Mucosa of rectum (tissue), 2 donors: ENCODE data around the gene ACACA.

Source experiments
- H3K27ac ChIP-seq, 2 donors: one replicate each; pipeline ENCODE4 v1.7.0; 2013; ENCODE audit warnings: inconsistent platforms in 2 of 2, low read depth in 2 of 2, low read length in 2 of 2
- H3K27me3 ChIP-seq, 2 donors: one replicate each; pipeline ENCODE4 v1.7.0; 2013; ENCODE audit warnings: low read length in 2 of 2; ENCODE audit not compliant: control insufficient read depth in 2 of 2, insufficient read depth in 2 of 2
- H3K36me3 ChIP-seq, 2 donors: one replicate each; pipeline ENCODE4 v1.7.0; 2013; ENCODE audit warnings: low read length in 2 of 2; ENCODE audit not compliant: control insufficient read depth in 2 of 2, insufficient read depth in 2 of 2
- H3K4me1 ChIP-seq, 2 donors: one replicate each; pipeline ENCODE4 v1.7.0; 2013; ENCODE audit warnings: low read length in 2 of 2, mild to moderate bottlenecking in 1 of 2; ENCODE audit not compliant: control insufficient read depth in 2 of 2, insufficient read depth in 2 of 2
- H3K4me3 ChIP-seq, 2 donors: one replicate each; pipeline ENCODE4 v1.7.0; 2013; ENCODE audit warnings: low read length in 2 of 2
- H3K9ac ChIP-seq, 2 donors: one replicate each; pipeline ENCODE4 v1.7.0; 2013; ENCODE audit warnings: low read length in 2 of 2, low read depth in 1 of 2, mild to moderate bottlenecking in 1 of 2
- H3K9me3 ChIP-seq, 2 donors: one replicate each; pipeline ENCODE4 v1.7.0; 2013; ENCODE audit warnings: low read length in 2 of 2; ENCODE audit not compliant: control insufficient read depth in 2 of 2
- donor health status: healthy.
- donor health status: Normal muscosa, but diverticular disease.

ACACA gene

GRCh38 chr17:37295888-37296287 lies 110.7 kb downstream of the ACACA start:
- no peaks in the 10 kb centered on the region for H3K36me3 ChIP-seq
- no peaks in the 10 kb centered on the region for H3K27me3 ChIP-seq
- H3K4me1 ChIP-seq = no peaks in the 10 kb centered on the region
- no peak overlapping the region for H3K9ac ChIP-seq
- no peak overlapping the region for H3K4me3 ChIP-seq
- H3K27ac ChIP-seq = no peak overlapping the region
- H3K9me3 ChIP-seq = no peaks in the 10 kb centered on the region

DNA sequence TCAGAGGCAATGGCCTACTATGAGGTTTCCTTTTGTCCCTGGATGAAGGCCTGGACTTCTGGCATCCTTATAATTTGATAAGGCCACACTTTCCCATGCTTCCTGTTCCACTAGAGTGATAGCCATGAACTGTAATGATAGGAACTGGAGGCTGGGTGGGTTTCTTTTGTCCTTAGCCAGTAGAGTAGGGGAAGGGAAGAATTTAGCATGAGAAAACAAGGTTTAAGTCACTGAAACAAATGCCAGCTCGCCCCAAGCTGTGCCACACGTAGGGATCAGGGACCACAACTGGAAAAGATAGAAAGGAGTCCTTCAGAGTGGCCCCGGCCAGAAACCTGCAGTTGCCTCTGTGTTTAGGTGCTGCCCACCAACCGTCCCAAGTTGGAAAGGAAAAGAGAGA lies 111.7 kb downstream of the ACACA start:
- Histone ChIP-seq H3K27me3 (no peaks in the 10 kb centered on the region), H3K9me3 (no peaks in the 10 kb centered on the region), H3K27ac (no peak overlapping the region), H3K4me3 (no peak overlapping the region), H3K9ac (no peak overlapping the region), H3K4me1 (no peaks in the 10 kb centered on the region), H3K36me3 (no peaks in the 10 kb centered on the region)

DNA sequence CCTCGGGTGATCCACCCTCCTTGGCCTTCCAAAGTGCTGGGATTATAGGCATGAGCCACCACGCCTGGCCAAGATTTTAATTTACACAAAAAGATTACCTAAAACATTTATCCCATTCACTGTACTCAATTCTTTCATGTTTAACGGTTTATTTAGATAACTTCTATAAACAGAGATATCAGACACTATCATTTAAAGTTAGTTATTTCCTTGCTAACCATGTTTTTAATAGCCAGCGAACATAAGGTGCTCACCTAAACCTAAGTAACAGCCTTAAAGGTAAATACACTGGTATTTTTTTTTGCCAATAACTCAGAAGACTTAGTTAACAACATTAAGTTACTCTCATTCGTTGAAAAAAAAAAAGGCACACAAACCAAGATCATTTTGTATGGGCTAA lies 112.9 kb downstream of the ACACA start:
- Histone ChIP-seq H3K4me1 (no peaks in the 10 kb centered on the region), H3K4me3 (no peak overlapping the region), H3K9ac (no peak overlapping the region), H3K27ac (no peak overlapping the region), H3K36me3 (no peaks in the 10 kb centered on the region), H3K27me3 (no peaks in the 10 kb centered on the region), H3K9me3 (no peaks in the 10 kb centered on the region)

DNA sequence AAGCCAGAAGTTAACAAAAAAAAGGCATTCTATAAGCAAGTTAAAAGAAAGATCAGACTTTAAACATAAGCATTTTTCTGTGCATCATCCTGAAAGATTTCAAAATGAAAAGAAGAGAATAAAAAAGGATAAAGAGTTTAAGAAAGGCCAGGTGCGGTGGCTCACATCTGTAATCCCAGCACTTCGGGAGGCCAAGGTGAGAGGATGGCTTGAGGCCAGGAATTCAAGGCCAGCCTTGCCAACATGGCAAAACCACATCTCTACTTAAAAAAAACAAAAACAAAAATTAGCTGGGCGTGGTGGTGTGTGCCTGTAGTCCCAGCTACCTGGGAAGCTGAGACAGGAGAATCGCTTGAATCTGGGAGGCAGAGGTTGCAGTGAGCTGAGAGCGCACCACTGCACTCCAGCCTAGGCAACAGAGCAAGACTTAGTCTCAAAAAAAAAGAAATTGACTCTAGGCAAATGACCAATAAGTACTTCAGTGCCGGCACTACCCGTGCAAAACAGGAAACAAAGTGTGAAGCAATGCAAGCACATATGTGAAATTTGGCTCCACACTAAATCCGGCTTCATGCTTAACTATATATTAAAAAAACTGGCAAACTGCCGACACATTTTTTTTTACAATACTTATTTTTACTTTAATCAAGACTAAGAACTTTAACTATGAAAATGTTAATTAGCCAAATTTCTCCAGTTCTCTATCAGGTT lies 114.1 kb downstream of the ACACA start:
- Histone ChIP-seq H3K27me3 (no peaks in the 10 kb centered on the region), H3K4me1 (no peaks in the 10 kb centered on the region), H3K36me3 (no peaks in the 10 kb centered on the region), H3K9me3 (no peaks in the 10 kb centered on the region), H3K9ac (no peak overlapping the region), H3K4me3 (no peak overlapping the region), H3K27ac (no peak overlapping the region)

GRCh38 chr17:37291351-37291750 lies 115.3 kb downstream of the ACACA start:
- H3K9me3 ChIP-seq = no peaks in the 10 kb centered on the region
- H3K27me3 ChIP-seq = no peaks in the 10 kb centered on the region

DNA sequence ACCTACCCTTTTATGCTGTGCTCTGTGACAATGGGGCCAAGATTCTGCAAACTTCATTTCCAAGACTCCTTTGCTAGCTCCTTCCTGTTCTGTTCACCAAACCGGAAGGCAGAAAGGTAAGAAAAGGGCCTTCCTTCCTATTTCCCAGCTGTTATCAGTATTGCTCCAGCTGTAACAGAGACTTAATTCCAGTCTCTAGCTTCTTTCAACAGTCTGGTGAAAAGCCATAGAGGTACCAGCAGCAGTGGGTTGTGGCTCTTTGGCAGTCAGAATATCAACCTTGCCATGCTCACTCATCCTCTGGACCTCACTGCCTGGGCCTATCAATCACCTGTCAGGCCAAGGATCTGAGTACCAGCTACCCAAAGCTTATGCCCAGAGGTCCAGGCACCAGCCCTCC lies 120.2 kb downstream of the ACACA start:
- no peaks in the 10 kb centered on the region for H3K9me3 ChIP-seq
- H3K27ac ChIP-seq = no peak overlapping the region
- peaks cover 4 to 6% of the 10 kb centered on the region in 2 donors for H3K36me3 ChIP-seq
- no peak overlapping the region for H3K4me3 ChIP-seq
- H3K27me3 ChIP-seq = no peaks in the 10 kb centered on the region
- no peak overlapping the region for H3K9ac ChIP-seq
- H3K4me1 ChIP-seq = no peaks in the 10 kb centered on the region

More at GRCh38 chr17:37291351-37291750, 115.3 kb downstream of the ACACA start:
- no peaks in the 10 kb centered on the region for H3K4me1 ChIP-seq
- H3K9ac ChIP-seq = no peak overlapping the region
- H3K36me3 ChIP-seq = no peaks in the 10 kb centered on the region
- H3K27ac ChIP-seq = no peak overlapping the region
- H3K4me3 ChIP-seq = no peak overlapping the region

DNA sequence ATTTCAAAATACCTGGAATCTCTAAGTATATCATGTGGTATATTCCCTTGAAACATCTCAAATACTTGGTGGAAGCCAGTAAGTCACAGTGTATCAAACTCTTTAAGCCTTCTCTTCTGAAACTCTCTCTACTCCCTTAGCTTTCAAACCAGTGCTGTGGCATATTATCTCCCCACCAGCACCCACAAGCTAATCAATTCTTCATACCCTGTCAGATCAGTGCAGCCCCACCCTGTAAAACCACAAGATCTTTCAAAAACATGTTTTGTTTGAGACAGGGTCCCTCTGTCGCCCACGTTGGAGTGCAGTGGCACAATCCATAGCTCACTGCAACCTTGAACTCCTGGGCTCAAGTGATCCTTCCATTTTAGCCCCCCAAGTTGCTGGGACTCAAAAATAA lies 122.4 kb downstream of the ACACA start:
- no peak overlapping the region for H3K9ac ChIP-seq
- no peak overlapping the region for H3K27ac ChIP-seq
- no peak overlapping the region for H3K4me3 ChIP-seq
- peaks cover 4 to 6% of the 10 kb centered on the region in 2 donors for H3K36me3 ChIP-seq
- no peaks in the 10 kb centered on the region for H3K4me1 ChIP-seq
- no peaks in the 10 kb centered on the region for H3K9me3 ChIP-seq
- H3K27me3 ChIP-seq = no peaks in the 10 kb centered on the region

DNA sequence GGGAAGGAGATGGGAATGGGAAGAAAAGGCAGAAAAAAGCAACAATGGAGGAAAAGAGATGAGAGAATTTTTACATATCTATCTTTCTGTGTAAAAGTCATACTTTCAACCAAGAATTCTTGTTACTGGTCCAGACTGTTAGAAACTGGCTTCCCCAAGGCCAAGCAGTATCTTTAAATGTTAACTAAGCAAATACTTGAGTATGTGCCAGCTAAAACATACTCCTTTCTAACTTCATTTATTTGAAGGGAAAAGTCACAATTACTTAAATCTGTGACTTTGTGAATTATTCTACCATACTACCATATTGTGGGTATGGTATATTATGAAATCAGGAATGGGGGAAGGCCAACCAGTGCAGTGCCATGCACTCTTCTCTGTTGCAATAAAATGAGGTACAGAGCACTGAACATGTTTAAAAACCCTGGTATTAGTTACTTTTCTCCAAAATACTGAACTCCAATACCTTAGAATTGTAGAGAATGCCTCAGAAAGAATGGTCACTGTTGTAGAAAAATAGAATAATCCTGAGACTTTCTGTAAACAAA lies 123.1 kb downstream of the ACACA start:
- Histone ChIP-seq H3K36me3 (peaks cover 4 to 6% of the 10 kb centered on the region in 2 donors), H3K4me3 (no peak overlapping the region), H3K27me3 (no peaks in the 10 kb centered on the region), H3K27ac (no peak overlapping the region), H3K4me1 (no peaks in the 10 kb centered on the region), H3K9ac (no peak overlapping the region), H3K9me3 (no peaks in the 10 kb centered on the region)

GRCh38 chr17:37280841-37281240 lies 125.8 kb downstream of the ACACA start:
- Histone ChIP-seq H3K9ac (no peak overlapping the region), H3K36me3 (peaks cover 6% of the 10 kb centered on the region in 2 donors)

DNA sequence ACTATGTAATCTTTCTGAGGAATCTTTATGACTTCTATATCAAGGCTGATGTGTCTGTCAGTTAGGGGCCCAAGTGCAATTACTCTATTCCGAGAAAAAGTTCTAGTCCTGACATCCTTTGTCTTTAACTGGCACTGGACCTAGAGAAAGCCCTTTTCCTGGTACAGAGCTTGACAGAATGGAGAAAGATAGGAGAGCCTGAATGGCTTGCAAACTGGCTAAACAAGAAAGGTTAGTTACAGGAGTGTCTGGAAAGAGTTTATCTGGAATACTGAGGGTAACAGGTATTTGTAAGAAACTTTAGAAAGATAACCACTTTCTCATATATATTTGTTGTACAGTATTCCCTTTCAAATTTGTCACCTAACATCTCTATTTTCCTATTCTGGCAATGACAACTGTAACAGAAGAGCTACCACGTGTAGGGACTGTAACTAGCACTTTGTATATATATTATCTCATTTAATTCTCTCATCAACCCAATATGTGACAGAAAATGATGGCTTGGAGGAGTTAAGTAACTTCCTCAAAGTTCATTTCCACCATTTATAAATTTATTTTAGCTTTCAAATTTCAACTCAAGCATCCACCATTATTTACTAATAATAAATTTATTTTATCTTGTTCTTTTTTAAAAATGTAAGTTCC lies 128.3 kb downstream of the ACACA start:
- no peak overlapping the region for H3K4me3 ChIP-seq
- peaks cover 0 to 2% of the 10 kb centered on the region in 2 donors for H3K4me1 ChIP-seq
- no peak overlapping the region for H3K27ac ChIP-seq
- H3K36me3 ChIP-seq = peaks cover 9% of the 10 kb centered on the region in 2 donors
- H3K27me3 ChIP-seq = no peaks in the 10 kb centered on the region
- H3K9ac ChIP-seq = no peak overlapping the region
- H3K9me3 ChIP-seq = no peaks in the 10 kb centered on the region

More at GRCh38 chr17:37280841-37281240, 125.8 kb downstream of the ACACA start:
- Histone ChIP-seq H3K4me3 (no peak overlapping the region), H3K9me3 (no peaks in the 10 kb centered on the region), H3K4me1 (no peaks in the 10 kb centered on the region), H3K27ac (no peak overlapping the region), H3K27me3 (no peaks in the 10 kb centered on the region)
